HG02610 (cell line): ENCODE results near the gene RAC2.
"Not testable (repeated sequence)": the region's sequence is repeated elsewhere in the genome, so short reads cannot be mapped to it uniquely, and the experiment has no call there.

Source experiments
- ATAC-seq: cut with Tn5 transposase; IDR thresholded peaks from one replicate; pipeline ENCODE4 v1.9.1; 2021; ENCODE audit warnings: mild to moderate bottlenecking, moderate library complexity; ENCODE audit not compliant: unreplicated experiment

The RAC2 gene

GRCh38 chr22:37206841-37207821, 36.9 kb downstream of the RAC2 start:
- ATAC-seq = no peak

DNA sequence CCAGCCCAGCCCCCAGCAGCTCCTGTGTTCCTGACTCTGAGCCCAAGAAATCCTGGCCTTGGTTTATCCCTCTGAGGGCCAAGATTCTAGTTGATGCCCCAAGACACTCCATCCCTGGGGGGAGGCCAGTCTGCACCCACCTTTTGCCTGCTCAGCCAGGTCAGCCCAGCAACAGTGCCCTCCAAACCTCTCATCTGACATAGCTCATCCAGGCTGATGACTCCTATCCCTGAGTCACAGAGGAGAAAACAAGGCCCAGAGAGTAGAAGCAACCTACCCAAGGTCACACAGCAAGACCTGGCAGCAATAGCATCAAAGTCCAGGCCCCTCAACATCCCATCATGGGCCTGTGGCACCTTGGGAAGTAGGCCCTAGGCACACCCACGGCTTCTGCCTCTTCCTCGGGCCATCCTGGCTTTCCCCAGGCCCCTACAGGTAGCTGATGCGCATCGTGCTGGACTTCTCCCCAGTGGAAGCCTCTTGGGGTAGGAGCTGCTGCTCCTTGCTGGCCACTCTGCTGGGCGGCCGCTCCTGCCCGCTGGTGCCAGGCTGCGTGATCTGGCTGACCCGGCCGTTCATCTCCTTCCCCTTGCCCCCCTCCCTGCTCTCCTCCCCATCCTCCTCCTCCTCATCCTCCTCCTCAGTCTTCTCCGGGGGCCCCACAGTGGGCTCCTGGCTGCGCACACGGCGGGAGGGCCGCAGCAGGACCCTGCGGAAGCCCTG, 37.8 kb downstream of the RAC2 start:
- no peak for ATAC-seq

DNA sequence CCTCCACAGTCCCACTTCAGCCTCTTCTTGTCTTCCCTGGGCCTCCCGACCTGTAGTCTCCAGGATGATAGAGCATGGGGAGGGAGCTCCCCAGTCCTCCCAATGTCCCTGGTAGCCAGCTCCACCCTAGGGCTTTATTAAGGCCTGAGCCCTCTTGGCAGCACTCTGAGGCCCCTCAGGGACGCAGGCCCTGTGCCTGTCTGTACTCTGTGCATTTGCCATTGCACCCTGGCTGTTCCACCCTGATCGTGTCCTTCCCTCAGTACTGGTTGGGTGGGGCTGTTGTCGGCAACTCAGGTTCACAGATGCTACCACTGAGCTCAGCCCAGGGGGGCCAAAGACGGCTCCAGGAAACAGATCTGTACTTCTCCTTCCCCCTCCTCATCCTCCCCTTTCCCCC, 39.0 kb downstream of the RAC2 start:
- ATAC-seq = no peak

GRCh38 chr22:37204045-37204655, 39.9 kb downstream of the RAC2 start:
- no peak for ATAC-seq

GRCh38 chr22:37203354-37204044, 40.6 kb downstream of the RAC2 start:
- ATAC-seq = no peak

- no peak for ATAC-seq
These were observed 41.4 kb downstream of the RAC2 start for GRCh38 chr22:37202716-37203115.

DNA sequence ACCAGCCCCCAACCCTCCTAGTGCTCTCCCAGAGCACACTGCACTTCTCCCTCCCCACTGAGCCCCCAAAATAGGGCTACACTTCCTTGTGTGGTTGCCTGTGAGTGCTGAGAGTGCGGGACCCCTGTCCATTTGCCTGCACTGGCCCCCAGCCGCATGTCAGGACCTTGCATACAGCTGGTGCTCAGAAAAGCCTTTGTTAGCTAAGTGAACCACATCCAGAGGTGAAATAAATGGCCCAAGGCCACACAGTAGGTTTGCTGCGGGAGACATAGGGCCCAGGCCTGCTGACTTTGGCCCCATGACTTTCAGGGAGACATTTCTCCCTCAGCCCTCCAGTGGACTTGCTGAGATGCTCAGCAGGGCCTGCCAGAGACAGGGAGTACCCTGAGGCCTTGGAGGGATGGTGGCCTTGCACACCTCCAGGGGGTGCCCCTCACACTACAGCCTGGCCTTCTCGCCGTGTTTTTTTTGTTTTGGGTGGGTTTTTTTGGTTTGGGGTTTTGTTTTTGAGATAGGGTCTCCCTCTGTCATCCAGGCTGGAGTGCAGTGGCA, 42.0 kb downstream of the RAC2 start:
- no peak for ATAC-seq

GRCh38 chr22:37201443-37201820, 42.6 kb downstream of the RAC2 start:
- ATAC-seq = not testable (repeated sequence)

DNA sequence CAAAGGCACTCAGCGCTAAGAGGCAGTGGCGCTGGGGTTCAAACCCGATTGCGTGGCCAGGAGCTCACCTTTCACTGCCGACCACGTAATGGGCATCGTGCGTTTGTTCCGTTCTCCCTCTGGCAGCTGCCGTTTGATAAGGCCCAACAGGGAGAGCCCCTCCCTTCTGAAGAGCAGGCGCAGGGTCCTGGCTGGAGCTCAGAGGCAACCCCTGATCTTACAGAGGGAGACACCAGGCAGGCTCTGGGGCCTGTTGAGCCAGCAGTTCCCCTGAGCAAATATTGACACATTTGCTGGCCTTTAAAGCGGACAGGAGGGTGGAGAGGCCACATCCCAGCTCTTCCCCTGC, 44.3 kb downstream of the RAC2 start:
- no peak for ATAC-seq

DNA sequence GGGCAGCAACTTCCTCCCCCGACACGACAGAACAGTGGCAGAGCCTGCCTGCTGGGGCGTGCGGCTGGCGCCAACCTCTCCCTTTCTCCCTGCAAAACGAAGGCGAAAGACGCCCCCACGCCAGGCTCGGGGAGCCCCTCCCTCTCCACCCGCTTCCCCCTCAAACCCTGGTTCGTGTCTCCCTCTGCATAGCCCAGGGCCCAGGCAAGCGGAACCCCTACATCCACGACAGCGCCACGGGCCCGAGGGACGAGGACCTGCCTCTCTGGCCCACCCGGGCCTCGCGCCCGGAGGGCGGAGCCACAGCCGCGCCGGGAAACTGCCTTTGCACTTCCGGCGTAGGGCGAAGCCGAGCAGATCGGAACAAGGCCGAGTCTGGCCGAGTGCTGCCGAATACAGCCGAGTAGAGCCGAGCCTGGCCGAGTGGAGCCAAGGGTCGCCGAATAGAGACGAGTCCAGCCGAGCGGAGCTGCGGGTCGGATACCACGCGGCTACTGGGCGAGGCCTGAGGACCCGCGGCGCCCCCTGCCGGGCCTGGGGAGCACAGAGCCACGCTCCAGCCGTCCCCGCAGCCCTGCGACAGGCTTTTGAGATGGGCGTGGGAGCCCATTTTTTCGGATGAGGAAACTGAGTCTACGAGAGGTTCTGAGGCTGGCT, 44.8 kb downstream of the RAC2 start:
- peak; percentile 89 for ATAC-seq

GRCh38 chr22:37198258-37199102, 45.6 kb downstream of the RAC2 start:
- ATAC-seq = no peak

- ATAC-seq = no peak
These were observed 46.4 kb downstream of the RAC2 start for GRCh38 chr22:37197451-37198257.

- no peak for ATAC-seq
These were observed 47.3 kb downstream of the RAC2 start for GRCh38 chr22:37196539-37197450.

DNA sequence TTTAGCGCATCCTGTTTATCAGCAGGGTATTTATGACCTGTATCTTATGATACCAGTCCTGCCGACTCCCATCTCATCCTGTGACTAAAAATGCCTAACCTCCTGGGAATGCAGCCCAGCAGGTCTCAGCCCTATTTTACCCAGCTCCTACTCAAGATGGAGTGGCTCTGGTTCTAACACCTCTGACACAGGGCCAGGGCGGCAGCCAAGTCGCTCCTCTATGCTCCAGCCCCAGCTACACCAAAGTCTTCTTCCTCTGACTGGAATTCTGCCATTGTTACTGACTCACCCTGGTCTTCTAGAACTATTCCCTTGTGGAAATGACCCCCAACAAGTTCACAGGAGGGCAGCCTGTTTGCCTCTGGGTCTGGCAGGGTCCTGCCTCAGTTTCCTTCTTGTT, 48.1 kb downstream of the RAC2 start:
- ATAC-seq = no peak

DNA sequence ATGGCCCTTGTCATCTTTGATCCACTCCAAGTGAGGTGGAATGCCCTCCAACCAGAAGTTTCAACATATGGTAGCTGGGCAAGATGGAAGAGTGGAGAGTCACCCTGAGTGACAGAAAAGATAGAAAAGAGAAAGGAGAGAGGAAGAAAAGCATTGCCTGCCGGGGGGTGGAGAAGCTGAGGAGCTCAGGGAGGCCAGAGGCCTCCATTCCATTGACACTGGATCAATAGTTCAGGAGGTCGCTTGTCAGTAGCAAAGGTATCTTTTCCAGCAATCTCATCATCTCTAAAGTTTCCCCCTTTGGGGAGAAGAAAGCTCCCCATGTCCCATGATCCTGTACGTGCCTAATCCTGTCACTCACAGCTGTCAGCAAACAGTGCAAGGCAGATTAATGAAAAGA, 49.3 kb downstream of the RAC2 start:
- no peak for ATAC-seq

DNA sequence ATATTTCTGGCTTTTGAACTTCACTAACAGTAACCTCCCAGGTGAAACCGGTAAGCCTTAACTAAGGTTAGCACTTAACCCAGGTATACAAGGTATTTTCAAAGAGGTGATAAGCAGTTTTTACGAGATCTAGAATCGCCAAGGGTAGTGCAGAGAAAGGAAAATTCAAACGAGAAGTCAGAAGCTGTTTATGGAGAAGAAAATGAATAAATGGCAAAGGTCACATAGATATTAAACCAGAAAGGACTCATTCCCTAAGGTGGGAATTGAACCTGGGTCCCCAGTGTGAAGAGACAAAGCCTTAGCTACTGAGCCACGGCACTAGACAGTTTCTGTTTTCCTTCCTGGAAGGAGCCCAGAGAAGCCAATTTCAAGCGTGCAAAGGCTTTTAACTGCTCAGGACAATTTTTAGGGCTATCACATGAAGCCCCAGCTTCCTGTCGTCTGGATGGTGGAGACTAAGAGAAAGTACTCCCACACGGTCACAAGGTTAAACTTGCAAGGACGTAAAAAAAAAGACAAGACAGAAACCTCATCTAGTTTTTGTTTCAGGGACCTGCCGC, 50.4 kb downstream of the RAC2 start:
- no peak for ATAC-seq

DNA sequence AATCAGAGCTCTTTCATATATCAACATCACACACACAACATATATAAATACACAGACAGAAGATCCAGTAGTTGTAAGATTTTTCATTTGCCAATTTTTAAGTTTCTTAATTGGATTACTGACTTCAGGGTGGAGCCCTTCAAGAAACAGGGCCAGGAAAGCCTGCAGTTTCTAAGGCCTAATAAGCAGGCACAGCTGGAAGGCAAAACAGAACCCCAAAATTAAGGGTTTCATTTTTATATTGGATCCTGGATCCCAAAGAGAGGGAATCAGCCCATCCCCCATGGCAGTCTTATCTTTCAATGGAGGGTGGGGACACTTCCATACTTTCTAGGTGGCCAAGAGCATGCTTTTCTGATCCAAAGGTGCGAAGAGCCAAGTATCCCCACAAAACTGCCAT, 51.3 kb downstream of the RAC2 start:
- ATAC-seq = no peak
